ENCODE results near the gene THUMPD3. TPM values are rescaled to one million over a fixed set of nuclear protein-coding genes. Genes with fewer than 3 reads are reported as not detected.

Gene THUMPD3
- total and polyA plus RNA-seq, 9 of the 15 experiments (the other 6 are each of a cell fraction or from before 2014, with no cell fraction given): 58.3 to 132 (median 113) TPM

DNA sequence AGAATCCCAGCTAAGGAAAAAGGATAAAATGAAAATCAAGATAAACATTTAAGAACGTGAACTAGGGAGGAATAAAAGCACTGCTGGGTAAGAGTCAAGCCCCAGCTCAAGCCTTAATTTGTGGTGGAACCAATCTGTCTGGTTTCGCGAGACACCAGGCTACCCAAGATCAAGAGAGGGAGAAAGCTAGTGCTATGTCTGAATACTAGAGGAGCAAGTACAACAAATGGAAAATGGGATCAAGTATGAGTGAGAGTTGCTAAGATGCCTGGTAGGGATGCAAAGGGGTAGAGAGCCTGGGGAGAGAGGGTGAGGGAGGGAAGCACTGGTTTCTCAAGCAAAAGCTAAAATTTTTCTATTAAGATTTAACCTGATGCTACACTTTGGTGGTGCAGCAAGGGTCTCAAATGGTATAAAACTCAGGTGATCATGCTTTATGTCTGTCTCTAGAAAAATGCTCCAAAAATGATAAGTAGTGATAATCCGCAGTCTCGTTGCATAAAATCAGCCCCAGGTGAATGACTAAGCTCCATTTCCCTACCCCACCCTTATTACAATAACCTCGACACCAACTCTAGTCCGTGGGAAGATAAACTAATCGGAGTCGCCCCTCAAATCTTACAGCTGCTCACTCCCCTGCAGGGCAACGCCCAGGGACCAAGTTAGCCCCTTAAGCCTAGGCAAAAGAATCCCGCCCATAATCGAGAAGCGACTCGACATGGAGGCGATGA, 32.9 kb downstream of the THUMPD3 start (continued):
- TF ChIP-seq, protein P1, sequence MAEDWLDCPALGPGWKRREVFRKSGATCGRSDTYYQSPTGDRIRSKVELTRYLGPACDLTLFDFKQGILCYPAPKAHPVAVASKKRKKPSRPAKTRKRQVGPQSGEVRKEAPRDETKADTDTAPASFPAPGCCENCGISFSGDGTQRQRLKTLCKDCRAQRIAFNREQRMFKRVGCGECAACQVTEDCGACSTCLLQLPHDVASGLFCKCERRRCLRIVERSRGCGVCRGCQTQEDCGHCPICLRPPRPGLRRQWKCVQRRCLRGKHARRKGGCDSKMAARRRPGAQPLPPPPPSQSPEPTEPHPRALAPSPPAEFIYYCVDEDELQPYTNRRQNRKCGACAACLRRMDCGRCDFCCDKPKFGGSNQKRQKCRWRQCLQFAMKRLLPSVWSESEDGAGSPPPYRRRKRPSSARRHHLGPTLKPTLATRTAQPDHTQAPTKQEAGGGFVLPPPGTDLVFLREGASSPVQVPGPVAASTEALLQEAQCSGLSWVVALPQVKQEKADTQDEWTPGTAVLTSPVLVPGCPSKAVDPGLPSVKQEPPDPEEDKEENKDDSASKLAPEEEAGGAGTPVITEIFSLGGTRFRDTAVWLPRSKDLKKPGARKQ (CRISPR knock-in tag; IDR thresholded peaks at IDR 0.05): no peak
- TF ChIP-seq PPARD (CRISPR knock-in tag; IDR thresholded peaks at IDR 0.05) (no peak), SMARCA5 (IDR thresholded peaks at IDR 0.05) (no peak), SP1 (CRISPR knock-in tag; IDR thresholded peaks at IDR 0.05) (no peak), FUS (optimal IDR thresholded peaks at IDR 0.05; ENCODE audit: low read depth, low read length) (no peak), ZNF699 (CRISPR knock-in tag; IDR thresholded peaks at IDR 0.05; ENCODE audit: insufficient replicate concordance) (no peak), CBFA2T2 (conservative IDR thresholded peaks at IDR 0.05) (no peak), ZNF75A (CRISPR knock-in tag; IDR thresholded peaks at IDR 0.05) (no peak), FOXA3 (CRISPR knock-in tag; conservative IDR thresholded peaks at IDR 0.05 in 1 of 2, IDR thresholded peaks at IDR 0.05 in 1 of 2) (no peak), NFYB (IDR thresholded peaks at IDR 0.05; ENCODE audit: extremely low read depth, insufficient read length) (no peak), NFRKB (IDR thresholded peaks at IDR 0.05; ENCODE audit: low read depth) (peak; percentile 81), SETDB1 (IDR thresholded peaks at IDR 0.05; ENCODE audit: low read length) (no peak), NCOA1 (IDR thresholded peaks at IDR 0.05; ENCODE audit: low read depth) (0 out of 2 replicates have a peak, but pooled peaks have one; percentile 12), CEBPG (CRISPR knock-in tag; IDR thresholded peaks at IDR 0.05) (no peak), CEBPG (tag; conservative IDR thresholded peaks at IDR 0.05 in 1 of 2, IDR thresholded peaks at IDR 0.05 in 1 of 2) (no peak), RAD21 (CRISPR knock-in tag; conservative IDR thresholded peaks at IDR 0.05 in 1 of 2, IDR thresholded peaks at IDR 0.05 in 1 of 2) (no peak), TAF1 (IDR thresholded peaks at IDR 0.05; ENCODE audit: control insufficient read depth, extremely low read depth, insufficient read depth, low read length, severe bottlenecking) (no peak)
- TF ChIP-seq, protein P2, sequence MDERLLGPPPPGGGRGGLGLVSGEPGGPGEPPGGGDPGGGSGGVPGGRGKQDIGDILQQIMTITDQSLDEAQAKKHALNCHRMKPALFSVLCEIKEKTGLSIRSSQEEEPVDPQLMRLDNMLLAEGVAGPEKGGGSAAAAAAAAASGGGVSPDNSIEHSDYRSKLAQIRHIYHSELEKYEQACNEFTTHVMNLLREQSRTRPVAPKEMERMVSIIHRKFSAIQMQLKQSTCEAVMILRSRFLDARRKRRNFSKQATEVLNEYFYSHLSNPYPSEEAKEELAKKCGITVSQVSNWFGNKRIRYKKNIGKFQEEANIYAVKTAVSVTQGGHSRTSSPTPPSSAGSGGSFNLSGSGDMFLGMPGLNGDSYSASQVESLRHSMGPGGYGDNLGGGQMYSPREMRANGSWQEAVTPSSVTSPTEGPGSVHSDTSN (CRISPR knock-in tag; IDR thresholded peaks at IDR 0.05; ENCODE audit: low read depth): no peak
- TF ChIP-seq, protein P2 (tag; conservative IDR thresholded peaks at IDR 0.05; ENCODE audit: low read depth): no peak
- TF ChIP-seq, protein P3, sequence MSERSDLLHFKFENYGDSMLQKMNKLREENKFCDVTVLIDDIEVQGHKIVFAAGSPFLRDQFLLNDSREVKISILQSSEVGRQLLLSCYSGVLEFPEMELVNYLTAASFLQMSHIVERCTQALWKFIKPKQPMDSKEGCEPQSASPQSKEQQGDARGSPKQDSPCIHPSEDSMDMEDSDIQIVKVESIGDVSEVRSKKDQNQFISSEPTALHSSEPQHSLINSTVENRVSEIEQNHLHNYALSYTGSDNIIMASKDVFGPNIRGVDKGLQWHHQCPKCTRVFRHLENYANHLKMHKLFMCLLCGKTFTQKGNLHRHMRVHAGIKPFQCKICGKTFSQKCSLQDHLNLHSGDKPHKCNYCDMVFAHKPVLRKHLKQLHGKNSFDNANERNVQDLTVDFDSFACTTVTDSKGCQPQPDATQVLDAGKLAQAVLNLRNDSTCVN (CRISPR knock-in tag; IDR thresholded peaks at IDR 0.05): peak; percentile 48; the same call in 1 of the 2 replicates
- TF ChIP-seq, protein P4, sequence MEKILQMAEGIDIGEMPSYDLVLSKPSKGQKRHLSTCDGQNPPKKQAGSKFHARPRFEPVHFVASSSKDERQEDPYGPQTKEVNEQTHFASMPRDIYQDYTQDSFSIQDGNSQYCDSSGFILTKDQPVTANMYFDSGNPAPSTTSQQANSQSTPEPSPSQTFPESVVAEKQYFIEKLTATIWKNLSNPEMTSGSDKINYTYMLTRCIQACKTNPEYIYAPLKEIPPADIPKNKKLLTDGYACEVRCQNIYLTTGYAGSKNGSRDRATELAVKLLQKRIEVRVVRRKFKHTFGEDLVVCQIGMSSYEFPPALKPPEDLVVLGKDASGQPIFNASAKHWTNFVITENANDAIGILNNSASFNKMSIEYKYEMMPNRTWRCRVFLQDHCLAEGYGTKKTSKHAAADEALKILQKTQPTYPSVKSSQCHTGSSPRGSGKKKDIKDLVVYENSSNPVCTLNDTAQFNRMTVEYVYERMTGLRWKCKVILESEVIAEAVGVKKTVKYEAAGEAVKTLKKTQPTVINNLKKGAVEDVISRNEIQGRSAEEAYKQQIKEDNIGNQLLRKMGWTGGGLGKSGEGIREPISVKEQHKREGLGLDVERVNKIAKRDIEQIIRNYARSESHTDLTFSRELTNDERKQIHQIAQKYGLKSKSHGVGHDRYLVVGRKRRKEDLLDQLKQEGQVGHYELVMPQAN (IDR thresholded peaks at IDR 0.05; ENCODE audit: borderline replicate concordance): peak; percentile 74
